H1 (cell line): ENCODE measurements around the gene LRRC55. TPM values are rescaled to one million over a fixed set of nuclear protein-coding genes. Genes with fewer than 3 reads are reported as not detected.

Source experiments
- polyA plus RNA-seq, 7 experiments: library from polyadenylated mRNA; depleted of rRNA in 3 of 7; stranded (reverse) in 5 of 7; unstranded in 2 of 7; fragments of >200 nt in 5 of 7; fragments of 200-250 nt in 2 of 7; gene quantifications; 1 replicate in 5 of 7; 2 replicates in 1 of 7; 4 replicates in 1 of 7; pipeline versions ENCODE4 v1.2.1 to v1.2.3, GENCODE V29; 2011 to 2013; ENCODE audit warnings: missing spikeins in 2 of 7, mixed read lengths in 2 of 7
- total RNA-seq: library from RNA; stranded (reverse); fragmentation: NEBNext Ultra II Directional; extraction: Animal tissue kit (Norgen Biotek cat#: 25700); gene quantifications from 2 replicates; pipeline ENCODE4 v1.2.1, GENCODE V29; 2021

The LRRC55 gene
- total and polyA plus RNA-seq, 2 of the 8 experiments (the other 6 are each of a cell fraction or from before 2014, with no cell fraction given) = 0.62 to 1.1 TPM

Other genes with a start within 250 kb of the LRRC55 start
- not detected in 2 replicates for gene OR5AK2, start 193.0 kb upstream of the LRRC55 start, total RNA-seq
- not detected in 2 replicates for gene OR5AK2, start 193.0 kb upstream of the LRRC55 start, polyA plus RNA-seq (2011; rRNA removed)
- 0.13 TPM in 1 of 2 replicates, not detected in the other for gene APLNR, start 55.3 kb downstream of the LRRC55 start, total RNA-seq
- 0.66 and 0.80 TPM in 2 replicates for gene APLNR, start 55.3 kb downstream of the LRRC55 start, polyA plus RNA-seq (2011; rRNA removed)
- gene TNKS1BP1, start 143.0 kb downstream of the LRRC55 start, total RNA-seq = 122 TPM in 2 replicates
- 50.0 and 72.3 TPM in 2 replicates for gene TNKS1BP1, start 143.0 kb downstream of the LRRC55 start, polyA plus RNA-seq (2011; rRNA removed)
- gene SSRP1, start 153.9 kb downstream of the LRRC55 start, total RNA-seq = 259 and 261 TPM in 2 replicates
- 281 and 364 TPM in 2 replicates for gene SSRP1, start 153.9 kb downstream of the LRRC55 start, polyA plus RNA-seq (2011; rRNA removed)
- gene P2RX3, start 156.4 kb downstream of the LRRC55 start, total RNA-seq = 0.29 and 0.47 TPM in 2 replicates
- 0.45 and 1.1 TPM in 2 replicates for gene P2RX3, start 156.4 kb downstream of the LRRC55 start, polyA plus RNA-seq (2011; rRNA removed)
- gene PRG3, start 199.2 kb downstream of the LRRC55 start, total RNA-seq = not detected in 2 replicates
- not detected in 2 replicates for gene PRG3, start 199.2 kb downstream of the LRRC55 start, polyA plus RNA-seq (2011; rRNA removed)
- not detected in 2 replicates for gene PRG2, start 208.7 kb downstream of the LRRC55 start, total RNA-seq
- 0.32 and 0.61 TPM in 2 replicates for gene PRG2, start 208.7 kb downstream of the LRRC55 start, polyA plus RNA-seq (2011; rRNA removed)
- gene SLC43A3, start 245.2 kb downstream of the LRRC55 start, total RNA-seq = 31.8 and 32.5 TPM in 2 replicates
- 61.1 and 67.8 TPM in 2 replicates for gene SLC43A3, start 245.2 kb downstream of the LRRC55 start, polyA plus RNA-seq (2011; rRNA removed)